ENCODE results near the gene CPTP.
A peak's percentile ranks its signal among the peaks of the same experiment; 100 is the strongest.
"Not testable (repeated sequence)": the region's sequence is repeated elsewhere in the genome, so short reads cannot be mapped to it uniquely, and the experiment has no call there.

Gene CPTP

DNA sequence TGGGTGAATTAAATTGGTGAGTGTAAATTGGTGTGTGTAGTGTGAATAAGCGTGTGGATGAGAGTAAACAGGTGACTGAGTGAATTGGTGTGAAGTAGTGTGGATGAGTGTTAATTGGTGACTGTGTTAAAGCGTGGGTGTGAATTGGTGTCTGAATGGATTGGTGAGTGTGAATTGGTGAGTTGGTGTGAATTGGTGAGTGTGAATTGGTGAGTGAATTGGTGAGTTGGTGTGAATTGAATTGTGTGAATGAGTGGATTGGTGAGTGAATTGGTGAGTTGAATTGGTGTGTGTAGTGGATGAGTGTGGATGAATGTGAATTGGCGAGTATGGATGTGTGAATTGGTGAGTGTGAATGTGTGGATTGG is 42.1 kb downstream of the CPTP start:
- no peak for TF ChIP-seq EZH2phosphoT487 (IDR thresholded peaks at IDR 0.05; ENCODE audit: borderline replicate concordance)
- TF ChIP-seq, protein P1, sequence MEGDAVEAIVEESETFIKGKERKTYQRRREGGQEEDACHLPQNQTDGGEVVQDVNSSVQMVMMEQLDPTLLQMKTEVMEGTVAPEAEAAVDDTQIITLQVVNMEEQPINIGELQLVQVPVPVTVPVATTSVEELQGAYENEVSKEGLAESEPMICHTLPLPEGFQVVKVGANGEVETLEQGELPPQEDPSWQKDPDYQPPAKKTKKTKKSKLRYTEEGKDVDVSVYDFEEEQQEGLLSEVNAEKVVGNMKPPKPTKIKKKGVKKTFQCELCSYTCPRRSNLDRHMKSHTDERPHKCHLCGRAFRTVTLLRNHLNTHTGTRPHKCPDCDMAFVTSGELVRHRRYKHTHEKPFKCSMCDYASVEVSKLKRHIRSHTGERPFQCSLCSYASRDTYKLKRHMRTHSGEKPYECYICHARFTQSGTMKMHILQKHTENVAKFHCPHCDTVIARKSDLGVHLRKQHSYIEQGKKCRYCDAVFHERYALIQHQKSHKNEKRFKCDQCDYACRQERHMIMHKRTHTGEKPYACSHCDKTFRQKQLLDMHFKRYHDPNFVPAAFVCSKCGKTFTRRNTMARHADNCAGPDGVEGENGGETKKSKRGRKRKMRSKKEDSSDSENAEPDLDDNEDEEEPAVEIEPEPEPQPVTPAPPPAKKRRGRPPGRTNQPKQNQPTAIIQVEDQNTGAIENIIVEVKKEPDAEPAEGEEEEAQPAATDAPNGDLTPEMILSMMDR (conservative IDR thresholded peaks at IDR 0.05; ENCODE audit: low read length): no peak
- no peak overlapping the region for H3K4me3 ChIP-seq (ENCODE audit: low read length, poor library complexity, severe bottlenecking)
- H3K9me3 ChIP-seq (ENCODE audit: insufficient read depth, low read depth, low read length): no peaks in the 10 kb centered on the region; the same call in 1 of the 2 replicates
- peaks cover 2% of the 10 kb centered on the region; the same call in 1 of the 2 replicates for H3K79me2 ChIP-seq (ENCODE audit: insufficient read depth, low read length)
- H3K36me3 ChIP-seq (ENCODE audit: insufficient read depth, low read length): no peaks in the 10 kb centered on the region
- H2AFZ ChIP-seq (ENCODE audit: low read length): no peak overlapping the region
- no peaks in the 10 kb centered on the region for H3F3A ChIP-seq (ENCODE audit: low read depth)
- H3K9me2 ChIP-seq (replicated peaks; ENCODE audit: low read depth, low read length): no peaks in the 10 kb centered on the region
- H4K20me1 ChIP-seq (ENCODE audit: insufficient read depth, low read length, poor library complexity, severe bottlenecking): peaks cover 11% of the 10 kb centered on the region
- peaks cover 9% of the 10 kb centered on the region for H3K4me1 ChIP-seq (ENCODE audit: insufficient read depth, low read length, poor library complexity, severe bottlenecking)
- no peak overlapping the region for H3K9ac ChIP-seq (ENCODE audit: low read depth, low read length, poor library complexity, severe bottlenecking)
- no peak overlapping the region for H3K4me2 ChIP-seq (ENCODE audit: low read depth, low read length, poor library complexity, severe bottlenecking)
- no peaks in the 10 kb centered on the region for H3K27me3 ChIP-seq (ENCODE audit: insufficient read depth, low read length, poor library complexity, severe bottlenecking)

DNA sequence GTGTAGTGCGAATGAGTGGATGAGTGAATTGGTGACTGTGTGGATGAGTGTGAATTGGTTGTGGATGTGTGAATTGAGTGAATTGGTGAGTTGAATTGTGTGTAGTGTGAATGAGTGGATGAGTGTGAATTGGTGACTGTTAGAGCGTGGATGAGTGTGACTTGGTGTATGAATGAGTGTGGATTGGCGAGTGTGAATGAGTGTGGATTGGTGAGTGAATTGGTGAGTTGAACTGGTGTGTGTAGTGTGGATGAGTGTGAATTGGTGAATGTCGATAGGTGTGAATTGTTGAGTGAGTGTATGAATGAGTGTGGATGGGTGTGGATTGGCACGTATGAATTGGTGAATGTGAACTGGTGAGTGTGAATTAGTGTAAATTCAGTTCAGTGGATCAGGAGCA is 42.7 kb downstream of the CPTP start:
- Histone ChIP-seq H3F3A (ENCODE audit: low read depth) (no peaks in the 10 kb centered on the region), H3K36me3 (ENCODE audit: insufficient read depth, low read length) (no peaks in the 10 kb centered on the region), H3K27me3 (ENCODE audit: insufficient read depth, low read length, poor library complexity, severe bottlenecking) (no peaks in the 10 kb centered on the region), H3K79me2 (ENCODE audit: insufficient read depth, low read length) (peaks cover 6% of the 10 kb centered on the region; the same call in 1 of the 2 replicates), H3K9me3 (ENCODE audit: insufficient read depth, low read depth, low read length) (no peaks in the 10 kb centered on the region; the same call in 1 of the 2 replicates), H3K4me1 (ENCODE audit: insufficient read depth, low read length, poor library complexity, severe bottlenecking) (peaks cover 12% of the 10 kb centered on the region), H3K4me2 (ENCODE audit: low read depth, low read length, poor library complexity, severe bottlenecking) (no peak overlapping the region), H2AFZ (ENCODE audit: low read length) (no peak overlapping the region), H3K9ac (ENCODE audit: low read depth, low read length, poor library complexity, severe bottlenecking) (no peak overlapping the region), H3K4me3 (ENCODE audit: low read length, poor library complexity, severe bottlenecking) (no peak overlapping the region), H3K9me2 (replicated peaks; ENCODE audit: low read depth, low read length) (no peaks in the 10 kb centered on the region), H4K20me1 (ENCODE audit: insufficient read depth, low read length, poor library complexity, severe bottlenecking) (peaks cover 14% of the 10 kb centered on the region)
- TF ChIP-seq, protein P1 (conservative IDR thresholded peaks at IDR 0.05; ENCODE audit: low read length): no peak
- no peak for TF ChIP-seq EZH2phosphoT487 (IDR thresholded peaks at IDR 0.05; ENCODE audit: borderline replicate concordance)

DNA sequence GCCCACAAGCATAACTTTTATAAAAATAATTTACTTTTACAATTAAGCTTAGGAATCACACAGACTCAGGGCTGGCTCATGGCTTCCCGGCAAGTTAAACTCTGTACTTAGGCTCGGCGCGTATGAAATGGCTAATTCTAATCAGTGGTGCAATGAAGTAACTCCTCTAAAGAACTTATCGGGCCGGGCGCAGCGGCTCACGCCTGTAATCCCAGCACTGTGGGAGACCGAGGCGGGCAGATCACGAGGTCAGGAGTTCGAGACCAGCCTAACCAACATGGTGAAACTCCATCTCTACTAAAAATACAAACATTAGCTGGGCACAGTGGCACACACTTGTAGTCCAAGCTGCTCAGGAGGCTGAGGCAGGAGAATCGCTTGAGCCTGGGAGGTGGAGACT is 45.5 kb downstream of the CPTP start:
- not testable (repeated sequence) for H3K9ac ChIP-seq (ENCODE audit: low read depth, low read length, poor library complexity, severe bottlenecking); H3K4me2 ChIP-seq (ENCODE audit: low read depth, low read length, poor library complexity, severe bottlenecking); H3F3A ChIP-seq (ENCODE audit: low read depth); H3K9me3 ChIP-seq (ENCODE audit: insufficient read depth, low read depth, low read length); H2AFZ ChIP-seq (ENCODE audit: low read length); H3K36me3 ChIP-seq (ENCODE audit: insufficient read depth, low read length); H3K4me3 ChIP-seq (ENCODE audit: low read length, poor library complexity, severe bottlenecking); H3K9me2 ChIP-seq (replicated peaks; ENCODE audit: low read depth, low read length); H3K27me3 ChIP-seq (ENCODE audit: insufficient read depth, low read length, poor library complexity, severe bottlenecking)
- Histone ChIP-seq H4K20me1 (ENCODE audit: insufficient read depth, low read length, poor library complexity, severe bottlenecking) (peaks cover 26% of the 10 kb centered on the region), H3K4me1 (ENCODE audit: insufficient read depth, low read length, poor library complexity, severe bottlenecking) (peaks cover 28% of the 10 kb centered on the region), H3K79me2 (ENCODE audit: insufficient read depth, low read length) (peaks cover 29% of the 10 kb centered on the region)

DNA sequence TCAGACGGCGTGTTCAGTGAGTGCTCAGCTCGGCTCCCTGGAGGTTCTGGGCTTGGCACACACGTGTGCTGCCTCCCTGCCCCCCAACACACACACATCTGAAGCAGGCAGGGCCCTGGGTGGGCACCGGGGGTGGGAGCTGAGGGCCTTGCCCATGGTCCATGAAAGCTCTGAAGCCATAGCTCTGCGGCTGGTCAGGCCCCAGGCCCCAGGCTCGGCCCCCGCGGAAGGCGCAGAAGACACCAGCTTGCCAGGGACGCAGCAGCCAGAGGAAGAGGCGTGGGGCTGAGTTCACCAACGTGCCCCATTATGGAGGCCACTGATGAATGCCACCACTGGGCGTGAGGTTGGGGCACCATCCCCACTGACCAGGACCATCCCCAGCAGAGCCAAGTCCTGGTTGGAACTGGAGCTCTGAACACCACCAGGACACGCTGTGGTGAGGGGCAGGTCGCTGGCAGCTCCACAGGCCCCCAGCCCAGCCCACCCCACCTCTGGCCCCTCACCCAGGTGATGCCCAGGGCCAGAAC is 46.2 kb downstream of the CPTP start:
- Histone ChIP-seq H3K4me1 (ENCODE audit: insufficient read depth, low read length, poor library complexity, severe bottlenecking) (peaks cover 28% of the 10 kb centered on the region), H3F3A (ENCODE audit: low read depth) (no peaks in the 10 kb centered on the region), H3K9ac (ENCODE audit: low read depth, low read length, poor library complexity, severe bottlenecking) (no peak overlapping the region), H3K79me2 (ENCODE audit: insufficient read depth, low read length) (peaks cover 29% of the 10 kb centered on the region), H3K4me2 (ENCODE audit: low read depth, low read length, poor library complexity, severe bottlenecking) (peak overlapping the region; percentile 99), H4K20me1 (ENCODE audit: insufficient read depth, low read length, poor library complexity, severe bottlenecking) (peaks cover 26% of the 10 kb centered on the region), H3K36me3 (ENCODE audit: insufficient read depth, low read length) (no peaks in the 10 kb centered on the region), H3K4me3 (ENCODE audit: low read length, poor library complexity, severe bottlenecking) (no peak overlapping the region), H3K9me2 (replicated peaks; ENCODE audit: low read depth, low read length) (no peaks in the 10 kb centered on the region), H2AFZ (ENCODE audit: low read length) (no peak overlapping the region), H3K27me3 (ENCODE audit: insufficient read depth, low read length, poor library complexity, severe bottlenecking) (no peaks in the 10 kb centered on the region), H3K9me3 (ENCODE audit: insufficient read depth, low read depth, low read length) (no peaks in the 10 kb centered on the region; the same call in 1 of the 2 replicates)
- TF ChIP-seq, protein P1 (conservative IDR thresholded peaks at IDR 0.05; ENCODE audit: low read length): no peak
- TF ChIP-seq EZH2phosphoT487 (IDR thresholded peaks at IDR 0.05; ENCODE audit: borderline replicate concordance): no peak
